Activated CD4-positive, alpha-beta T cell treated with anti-CD3 and anti-CD28 coated beads, Interleukin-2, Interleukin-6, amounts not matched to agents 100 ng/mL and 50 ng/mL, durations not matched to agents 16 hours and 8 hours (primary cell): Measurements from ENCODE around the gene NUDT6.
"Not testable (repeated sequence)": the region's sequence is repeated elsewhere in the genome, so short reads cannot be mapped to it uniquely, and the experiment has no call there.

Source experiments
- DNase-seq: peaks from one replicate; pipeline ENCODE4 v3.0.0-alpha.2; 2020

The NUDT6 gene

GRCh38 chr4:122873146-122873545 lies 49.3 kb downstream of the NUDT6 start:
- DNase-seq = no peak

- not testable (repeated sequence) for DNase-seq
Measured at GRCh38 chr4:122868235-122868634, 54.2 kb downstream of the NUDT6 start.

GRCh38 chr4:122865425-122865824 lies 57.0 kb downstream of the NUDT6 start:
- DNase-seq = no peak

GRCh38 chr4:122863639-122864038 lies 58.8 kb downstream of the NUDT6 start:
- no peak for DNase-seq

- no peak for DNase-seq
Measured at GRCh38 chr4:122861172-122861943, 61.0 kb downstream of the NUDT6 start.

- DNase-seq = no peak
Measured at GRCh38 chr4:122858705-122859104, 63.7 kb downstream of the NUDT6 start.

- DNase-seq = no peak
Measured at GRCh38 chr4:122857160-122857559, 65.2 kb downstream of the NUDT6 start.

GRCh38 chr4:122855353-122855890 lies 67.0 kb downstream of the NUDT6 start:
- DNase-seq = no peak

GRCh38 chr4:122854447-122855352 lies 67.7 kb downstream of the NUDT6 start:
- no peak for DNase-seq

- DNase-seq = no peak
Measured at GRCh38 chr4:122851568-122851967, 70.8 kb downstream of the NUDT6 start.

- not testable (repeated sequence) for DNase-seq
Measured at GRCh38 chr4:122849789-122850188, 72.6 kb downstream of the NUDT6 start.

GRCh38 chr4:122847931-122848330 lies 74.5 kb downstream of the NUDT6 start:
- DNase-seq = no peak

- DNase-seq = peak; percentile 46
Measured at GRCh38 chr4:122845760-122846159, 76.6 kb downstream of the NUDT6 start.

- no peak for DNase-seq
Measured at GRCh38 chr4:122845066-122845465, 77.3 kb downstream of the NUDT6 start.

- DNase-seq = not testable (repeated sequence)
Measured at GRCh38 chr4:122844391-122844790, 78.0 kb downstream of the NUDT6 start.

GRCh38 chr4:122842984-122843531 lies 79.3 kb downstream of the NUDT6 start:
- no peak for DNase-seq
